Measurements from ENCODE around the gene POLR2L. TPM values are rescaled to one million over a fixed set of nuclear protein-coding genes. Genes with fewer than 3 reads are reported as not detected.

POLR2L gene
- total and polyA plus RNA-seq, 2 of the 13 experiments (the other 11 are each of a cell fraction or from before 2014, with no cell fraction given), result 104 to 114 TPM

GRCh38 chr11:843818-844692 lies 1.7 kb upstream of the POLR2L start (continued):
- 0 out of 2 replicates have a peak, but pooled peaks have one; percentile 23 for TF ChIP-seq ZNF275 (CRISPR knock-in tag; IDR thresholded peaks at IDR 0.05; ENCODE audit: borderline replicate concordance)
- peak; percentile 68; the same call in 1 of the 2 replicates for TF ChIP-seq ZNF580 (CRISPR knock-in tag; IDR thresholded peaks at IDR 0.05; ENCODE audit: borderline replicate concordance, low read depth)
- no peak for TF ChIP-seq HDAC6 (IDR thresholded peaks at IDR 0.05; ENCODE audit: low read depth, low read length)
- peak; percentile 31 for TF ChIP-seq NRL (CRISPR knock-in tag; IDR thresholded peaks at IDR 0.05; ENCODE audit: borderline replicate concordance)
- TF ChIP-seq NPAS2 (CRISPR knock-in tag; IDR thresholded peaks at IDR 0.05; ENCODE audit: borderline replicate concordance), result 0 out of 2 replicates have a peak, but pooled peaks have one; percentile 92
- 0 out of 2 replicates have a peak, but pooled peaks have one; percentile 19 for TF ChIP-seq GATA4 (IDR thresholded peaks at IDR 0.05; ENCODE audit: borderline replicate concordance, low read depth)
- TF ChIP-seq SNAPC5 (CRISPR knock-in tag; IDR thresholded peaks at IDR 0.05; ENCODE audit: borderline replicate concordance), result no peak
- no peak for TF ChIP-seq ZNF33A (CRISPR knock-in tag; IDR thresholded peaks at IDR 0.05; ENCODE audit: borderline replicate concordance)
- peak; percentile 32; the same call in 1 of the 2 replicates for TF ChIP-seq BCL6 (CRISPR knock-in tag; IDR thresholded peaks at IDR 0.05)
- peak; percentile 60; the same call in 1 of the 2 replicates for TF ChIP-seq LCORL (IDR thresholded peaks at IDR 0.05)
- TF ChIP-seq LCORL (CRISPR knock-in tag; IDR thresholded peaks at IDR 0.05), result peak; percentile 97
- TF ChIP-seq ATAD3A (CRISPR knock-in tag; IDR thresholded peaks at IDR 0.05), result no peak
- peak; percentile 25 to 54; a peak in 2 of 4 replicates for TF ChIP-seq NR2F1 (CRISPR knock-in tag; IDR thresholded peaks at IDR 0.05)
- peak; percentile 22; the same call in 1 of the 2 replicates for TF ChIP-seq ZBTB33 (CRISPR knock-in tag; IDR thresholded peaks at IDR 0.05)
- peak; percentile 58; the same call in 1 of the 2 replicates for TF ChIP-seq TAF1 (CRISPR knock-in tag; IDR thresholded peaks at IDR 0.05)
- peak in 1 of 2 experiments; percentile 39; a peak in 1 of 4 replicates for TF ChIP-seq POLR2A (IDR thresholded peaks at IDR 0.05; ENCODE audit: insufficient read depth in 1 of 2, low read depth in 2 of 2, low read length in 2 of 2)
- TF ChIP-seq ZEB1 (IDR thresholded peaks at IDR 0.05; ENCODE audit: insufficient replicate concordance, low read depth), result no peak
- TF ChIP-seq ATF2 (CRISPR knock-in tag; IDR thresholded peaks at IDR 0.05), result 0 out of 2 replicates have a peak, but pooled peaks have one; percentile 6
- TF ChIP-seq TFDP1 (CRISPR knock-in tag; IDR thresholded peaks at IDR 0.05; ENCODE audit: borderline replicate concordance), result peak; percentile 79; the same call in 1 of the 2 replicates
- TF ChIP-seq SP2 (CRISPR knock-in tag; IDR thresholded peaks at IDR 0.05), result peak; percentile 38; the same call in 1 of the 2 replicates
- TF ChIP-seq ETV6 (CRISPR knock-in tag; conservative IDR thresholded peaks at IDR 0.05), result no peak
- peak; percentile 78; the same call in 1 of the 2 replicates for TF ChIP-seq HOXA9 (CRISPR knock-in tag; IDR thresholded peaks at IDR 0.05; ENCODE audit: borderline replicate concordance)
